HEK293 (cell line): ENCODE results near the gene BCAN.

ENCODE experiments used
- CTCF ChIA-PET: fragments of 350-600 bp; formaldehyde crosslinking; extraction: SDS; loops from one replicate; lab custom pipeline; 2021; ENCODE audit warnings: antibody characterized with exemption; lab: Yijun Ruan, JAX
- POLR2A ChIA-PET: fragments of 300-600 bp; formaldehyde crosslinking; extraction: SDS; loops from one replicate; lab custom pipeline; 2020; ENCODE audit warnings: antibody characterized with exemption, inconsistent platforms; lab: Yijun Ruan, JAX
- H3K27ac ChIP-seq: fragments of 200-500 bp; sonication (Bioruptor generic); 2 replicates; pipeline ENCODE4 v1.5.1; 2014; ENCODE audit warnings: low read depth, low read length, control low read depth, inconsistent platforms; ENCODE audit errors: extremely low read depth
- H3K36me3 ChIP-seq, 2 experiments: fragments of 200-500 bp in 1 of 2; sonication (Bioruptor generic) in 1 of 2; 1 replicate in 1 of 2; 2 replicates in 1 of 2; pipeline ENCODE4 v1.5.1; 2014 to 2017; ENCODE audit warnings: inconsistent platforms in 2 of 2, low read length in 2 of 2; ENCODE audit not compliant: control insufficient read depth in 2 of 2, insufficient read depth in 1 of 2
- H3K4me1 ChIP-seq: fragments of 200-500 bp; sonication (Bioruptor generic); 2 replicates; pipeline ENCODE4 v1.5.1; 2014; ENCODE audit warnings: mild to moderate bottlenecking, low read length, inconsistent platforms; ENCODE audit not compliant: control insufficient read depth, insufficient read depth
- H3K4me3 ChIP-seq: 2 replicates; pipeline ENCODE4 v1.5.1; 2011; ENCODE audit warnings: low read depth, mild to moderate bottlenecking, control low read depth, low read length, moderate library complexity
- H3K9me3 ChIP-seq: fragments of 200-500 bp; sonication (Bioruptor generic); 2 replicates; pipeline ENCODE4 v1.5.1; 2014; ENCODE audit warnings: low read depth, low read length, inconsistent platforms; ENCODE audit not compliant: control insufficient read depth, insufficient read depth
- HOXC10 ChIP-seq: sonication (generic); formaldehyde crosslinking; IDR thresholded peaks from 2 replicates; pipeline ENCODE4 v1.8.1; 2023; ENCODE audit warnings: mild to moderate bottlenecking, missing genetic modification reagents
- KLF16 ChIP-seq: fragments of 450-650 bp; formaldehyde crosslinking; IDR thresholded peaks from 2 replicates; pipeline ENCODE4 v1.5.1; 2017; ENCODE audit warnings: missing biosample characterization, missing genetic modification characterization
- SALL2 ChIP-seq: fragments of 450-650 bp; formaldehyde crosslinking; IDR thresholded peaks from 2 replicates; pipeline ENCODE4 v1.5.0; 2017; ENCODE audit warnings: missing biosample characterization, mild to moderate bottlenecking, missing genetic modification characterization, borderline replicate concordance
- ZFHX2 ChIP-seq: fragments of 450-650 bp; formaldehyde crosslinking; conservative IDR thresholded peaks from 2 replicates; pipeline ENCODE4 v1.5.1; 2016; ENCODE audit warnings: missing biosample characterization, missing genetic modification characterization
- ZNF133 ChIP-seq: fragments of 450-650 bp; formaldehyde crosslinking; IDR thresholded peaks from 2 replicates; pipeline ENCODE4 v1.5.1; 2016; ENCODE audit warnings: missing biosample characterization, missing genetic modification characterization
- ZNF16 ChIP-seq: fragments of 450-650 bp; formaldehyde crosslinking; IDR thresholded peaks from 2 replicates; pipeline ENCODE4 v1.5.1; 2016; ENCODE audit warnings: low read depth, missing biosample characterization, missing genetic modification characterization
- ZNF292 ChIP-seq: fragments of 450-650 bp; formaldehyde crosslinking; IDR thresholded peaks from 2 replicates; pipeline ENCODE4 v1.5.1; 2016; ENCODE audit warnings: low read depth, missing biosample characterization, missing genetic modification characterization, borderline replicate concordance
- ZNF311 ChIP-seq: fragments of 450-650 bp; formaldehyde crosslinking; IDR thresholded peaks from 2 replicates; pipeline ENCODE4 v1.5.1; 2017; ENCODE audit warnings: missing biosample characterization, missing genetic modification characterization, borderline replicate concordance
- ZNF398 ChIP-seq: fragments of 450-650 bp; formaldehyde crosslinking; IDR thresholded peaks from 2 replicates; pipeline ENCODE4 v1.5.1; 2017; ENCODE audit warnings: missing biosample characterization, missing genetic modification characterization
- ZNF596 ChIP-seq: fragments of 450-650 bp; IDR thresholded peaks from 2 replicates; pipeline ENCODE4 v1.5.0; 2018; ENCODE audit warnings: missing biosample characterization, mild to moderate bottlenecking, missing genetic modification characterization, moderate library complexity
- ZNF600 ChIP-seq: fragments of 450-650 bp; formaldehyde crosslinking; IDR thresholded peaks from 2 replicates; pipeline ENCODE4 v1.5.1; 2016; ENCODE audit warnings: missing biosample characterization, missing genetic modification characterization
- ZNF639 ChIP-seq: fragments of 450-650 bp; formaldehyde crosslinking; IDR thresholded peaks from 2 replicates; pipeline ENCODE4 v1.5.1; 2016; ENCODE audit warnings: missing biosample characterization, missing genetic modification characterization
- ZNF701 ChIP-seq: fragments of 450-650 bp; formaldehyde crosslinking; IDR thresholded peaks from 2 replicates; pipeline ENCODE4 v1.5.1; 2016; ENCODE audit warnings: missing biosample characterization, missing genetic modification characterization
- ZNF837 ChIP-seq: fragments of 450-650 bp; formaldehyde crosslinking; IDR thresholded peaks from 2 replicates; pipeline ENCODE4 v1.5.1; 2016; ENCODE audit warnings: missing biosample characterization, missing genetic modification characterization
- ZXDB ChIP-seq: fragments of 450-650 bp; formaldehyde crosslinking; IDR thresholded peaks from 2 replicates; pipeline ENCODE4 v1.5.1; 2016; ENCODE audit warnings: missing biosample characterization, missing genetic modification characterization
- TF ChIP-seq, protein P1 (sequence below): fragments of 450-650 bp; formaldehyde crosslinking; IDR thresholded peaks from 2 replicates; pipeline ENCODE4 v1.5.1; 2017; ENCODE audit warnings: missing biosample characterization, missing genetic modification characterization
- TF ChIP-seq, protein P2 (sequence below): fragments of 450-650 bp; formaldehyde crosslinking; IDR thresholded peaks from 2 replicates; pipeline ENCODE4 v1.5.1; 2016; ENCODE audit warnings: missing biosample characterization, missing genetic modification characterization

BCAN gene

GRCh38 chr1:156642265-156643048 lies 540 bp downstream of the BCAN start (continued):
- TF ChIP-seq ZNF398 = no peak
- TF ChIP-seq ZNF600 (tag by site-specific recombination) = peak; percentile 95

GRCh38 chr1:156643049-156643777 lies 1.3 kb downstream of the BCAN start:
- H3K9me3 ChIP-seq = no peaks in the 10 kb centered on the region
- TF ChIP-seq ZNF701 (no peak), ZNF596 (peak; percentile 81), ZNF133 (no peak), ZNF292 (tag by site-specific recombination) (no peak), ZFHX2 (tag by site-specific recombination) (0 out of 2 replicates have a peak, but pooled peaks have one; percentile 22), KLF16 (tag by site-specific recombination) (no peak), ZNF639 (tag by site-specific recombination) (no peak), SALL2 (tag by site-specific recombination) (no peak), HOXC10 (CRISPR knock-in tag) (no peak), ZNF837 (tag by site-specific recombination) (no peak), ZNF16 (no peak), ZNF311 (tag by site-specific recombination) (no peak), ZXDB (no peak)
- TF ChIP-seq, protein P1, sequence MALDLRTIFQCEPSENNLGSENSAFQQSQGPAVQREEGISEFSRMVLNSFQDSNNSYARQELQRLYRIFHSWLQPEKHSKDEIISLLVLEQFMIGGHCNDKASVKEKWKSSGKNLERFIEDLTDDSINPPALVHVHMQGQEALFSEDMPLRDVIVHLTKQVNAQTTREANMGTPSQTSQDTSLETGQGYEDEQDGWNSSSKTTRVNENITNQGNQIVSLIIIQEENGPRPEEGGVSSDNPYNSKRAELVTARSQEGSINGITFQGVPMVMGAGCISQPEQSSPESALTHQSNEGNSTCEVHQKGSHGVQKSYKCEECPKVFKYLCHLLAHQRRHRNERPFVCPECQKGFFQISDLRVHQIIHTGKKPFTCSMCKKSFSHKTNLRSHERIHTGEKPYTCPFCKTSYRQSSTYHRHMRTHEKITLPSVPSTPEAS (tag by site-specific recombination) = peak; percentile 84
- TF ChIP-seq, protein P2, sequence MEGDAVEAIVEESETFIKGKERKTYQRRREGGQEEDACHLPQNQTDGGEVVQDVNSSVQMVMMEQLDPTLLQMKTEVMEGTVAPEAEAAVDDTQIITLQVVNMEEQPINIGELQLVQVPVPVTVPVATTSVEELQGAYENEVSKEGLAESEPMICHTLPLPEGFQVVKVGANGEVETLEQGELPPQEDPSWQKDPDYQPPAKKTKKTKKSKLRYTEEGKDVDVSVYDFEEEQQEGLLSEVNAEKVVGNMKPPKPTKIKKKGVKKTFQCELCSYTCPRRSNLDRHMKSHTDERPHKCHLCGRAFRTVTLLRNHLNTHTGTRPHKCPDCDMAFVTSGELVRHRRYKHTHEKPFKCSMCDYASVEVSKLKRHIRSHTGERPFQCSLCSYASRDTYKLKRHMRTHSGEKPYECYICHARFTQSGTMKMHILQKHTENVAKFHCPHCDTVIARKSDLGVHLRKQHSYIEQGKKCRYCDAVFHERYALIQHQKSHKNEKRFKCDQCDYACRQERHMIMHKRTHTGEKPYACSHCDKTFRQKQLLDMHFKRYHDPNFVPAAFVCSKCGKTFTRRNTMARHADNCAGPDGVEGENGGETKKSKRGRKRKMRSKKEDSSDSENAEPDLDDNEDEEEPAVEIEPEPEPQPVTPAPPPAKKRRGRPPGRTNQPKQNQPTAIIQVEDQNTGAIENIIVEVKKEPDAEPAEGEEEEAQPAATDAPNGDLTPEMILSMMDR (tag by site-specific recombination) = no peak
- no peaks in the 10 kb centered on the region for H3K36me3 ChIP-seq
- POLR2A ChIA-PET = interaction anchor here (0.7 to 1.3 kb wide), 4 partner anchors 12 to 85 kb away, joined by 3 to 4 read pairs (median 3); partner anchors contain the start of genes ISG20L2 and METTL25B
- CTCF ChIA-PET = interaction anchor here (0.6 to 3.3 kb wide), 10 partner anchors 9 to 216 kb away, joined by 3 to 34 read pairs (median 4); no protein-coding TSS in a partner anchor
- no peaks in the 10 kb centered on the region for H3K4me1 ChIP-seq
- H3K27ac ChIP-seq = no peak overlapping the region
- no peak overlapping the region for H3K4me3 ChIP-seq
